Colonic mucosa (tissue), 4 donors: ENCODE measurements around the gene DGKI. TPM values are rescaled to one million over a fixed set of nuclear protein-coding genes. Genes with fewer than 3 reads are reported as not detected.

Experiments used
- DNase-seq: peaks from one replicate; pipeline ENCODE4 v3.0.0-alpha.2; 2020
- H3K27ac ChIP-seq: fragments of 200-600 bp; one replicate; pipeline ENCODE4 v1.8.0; 2021
- H3K27me3 ChIP-seq: fragments of 200-600 bp; one replicate; pipeline ENCODE4 v1.8.0; 2021
- H3K36me3 ChIP-seq: fragments of 200-600 bp; one replicate; pipeline ENCODE4 v1.8.0; 2021
- H3K4me1 ChIP-seq: fragments of 200-600 bp; one replicate; pipeline ENCODE4 v1.8.0; 2021; ENCODE audit warnings: mild to moderate bottlenecking
- H3K4me3 ChIP-seq: fragments of 200-600 bp; one replicate; pipeline ENCODE4 v1.8.0; 2021
- H3K9ac ChIP-seq, 2 donors: one replicate each; pipeline ENCODE4 v1.7.0; 2013; ENCODE audit warnings: control low read depth in 2 of 2, low read depth in 2 of 2, low read length in 2 of 2
- H3K9me3 ChIP-seq: fragments of 200-600 bp; one replicate; pipeline ENCODE4 v1.8.0; 2021
- CTCF ChIP-seq: fragments of 200-600 bp; IDR thresholded peaks from one replicate; pipeline ENCODE4 v1.8.0; 2022; ENCODE audit warnings: antibody characterized with exemption, mild to moderate bottlenecking
- intact Hi-C: fragments of 100-400 bp; cut with DNase I; formaldehyde crosslinking; loops from one replicate; pipeline ENCODE4 v1.14.1; 2022
- total RNA-seq, 2 donors: library from RNA; stranded (reverse); fragmentation: NEBNext Ultra II Directional in 1 of 2; extraction: Animal tissue kit (Norgen Biotek cat#: 25700) in 1 of 2; gene quantifications; one replicate each; pipeline ENCODE4 v1.2.1, GENCODE V29; 2021
- donor health status: healthy.
- donor health status: DM: no; HTN: no; CAD: no.
- donor health status: DM: no; HTN: no; CAD: no.

Gene DGKI
- total RNA-seq, 2 donors from 2014 or later, result 0.35 to 0.67 TPM

DNA sequence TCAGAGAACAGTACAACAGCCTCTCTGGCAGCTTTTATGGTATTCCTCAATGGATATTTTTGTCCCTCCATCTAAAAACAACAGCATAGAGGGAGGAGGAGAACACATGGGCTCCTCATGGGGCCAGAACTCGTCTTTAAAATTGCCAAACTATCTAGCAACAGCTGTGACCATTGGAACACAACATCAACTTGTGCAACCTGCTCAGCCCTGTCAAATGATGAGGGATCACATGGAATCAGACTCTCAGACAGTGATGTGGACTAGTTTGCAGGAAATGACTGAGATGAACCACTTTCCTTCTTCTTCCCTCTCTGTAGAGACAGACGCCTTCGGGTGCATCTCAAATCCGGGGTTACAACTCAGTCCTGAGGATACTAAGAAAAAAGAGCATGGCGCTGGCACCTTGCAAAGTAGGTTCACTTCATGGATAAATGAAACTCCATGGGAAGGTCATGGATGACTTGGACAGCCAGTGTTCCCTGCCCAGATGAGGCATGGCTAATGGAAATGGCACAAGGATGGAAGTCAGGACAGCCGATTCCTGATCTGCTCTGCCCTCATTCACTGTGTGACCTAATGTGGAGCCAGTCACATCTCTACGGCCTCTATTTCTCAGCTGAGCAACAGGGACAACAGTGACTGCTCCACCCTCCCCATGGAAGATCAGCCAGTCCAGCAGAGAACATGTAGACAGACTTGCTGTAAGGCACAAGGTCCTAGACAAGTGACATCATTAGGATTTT is 24.6 kb upstream of the DGKI start:
- H3K9me3 ChIP-seq, result no peaks in the 10 kb centered on the region
- H3K36me3 ChIP-seq, result no peaks in the 10 kb centered on the region
- intact Hi-C loops, result no loop called here
- DNase-seq, result no peak
- H3K9ac ChIP-seq, result no peak overlapping the region
- H3K27ac ChIP-seq, result no peak overlapping the region
- TF ChIP-seq CTCF, result no peak
- no peaks in the 10 kb centered on the region for H3K4me1 ChIP-seq
- H3K27me3 ChIP-seq, result no peaks in the 10 kb centered on the region
- no peak overlapping the region for H3K4me3 ChIP-seq

GRCh38 chr7:137870684-137871083 is 23.9 kb upstream of the DGKI start:
- H3K27ac ChIP-seq, result no peak overlapping the region
- no peak overlapping the region for H3K9ac ChIP-seq
- DNase-seq, result no peak
- no peak for TF ChIP-seq CTCF
- intact Hi-C loops, result no loop called here
- H3K27me3 ChIP-seq, result no peaks in the 10 kb centered on the region
- H3K36me3 ChIP-seq, result no peaks in the 10 kb centered on the region
- H3K4me3 ChIP-seq, result no peak overlapping the region
- no peaks in the 10 kb centered on the region for H3K4me1 ChIP-seq
- no peaks in the 10 kb centered on the region for H3K9me3 ChIP-seq

GRCh38 chr7:137870078-137870477 is 23.3 kb upstream of the DGKI start:
- DNase-seq, result no peak
- no peaks in the 10 kb centered on the region for H3K27me3 ChIP-seq
- H3K36me3 ChIP-seq, result no peaks in the 10 kb centered on the region
- no peak overlapping the region for H3K27ac ChIP-seq
- H3K9ac ChIP-seq, result no peak overlapping the region
- no peak overlapping the region for H3K4me3 ChIP-seq
- no peaks in the 10 kb centered on the region for H3K9me3 ChIP-seq
- intact Hi-C loops, result no loop called here
- TF ChIP-seq CTCF, result no peak
- H3K4me1 ChIP-seq, result no peaks in the 10 kb centered on the region

GRCh38 chr7:137869260-137869659 is 22.5 kb upstream of the DGKI start:
- H3K9me3 ChIP-seq, result no peaks in the 10 kb centered on the region
- no peaks in the 10 kb centered on the region for H3K27me3 ChIP-seq
- no peak overlapping the region for H3K9ac ChIP-seq
- intact Hi-C loops, result no loop called here
- H3K4me3 ChIP-seq, result no peak overlapping the region
- no peak for DNase-seq
- H3K36me3 ChIP-seq, result no peaks in the 10 kb centered on the region
- no peak overlapping the region for H3K27ac ChIP-seq
- no peak for TF ChIP-seq CTCF
- H3K4me1 ChIP-seq, result no peaks in the 10 kb centered on the region

DNA sequence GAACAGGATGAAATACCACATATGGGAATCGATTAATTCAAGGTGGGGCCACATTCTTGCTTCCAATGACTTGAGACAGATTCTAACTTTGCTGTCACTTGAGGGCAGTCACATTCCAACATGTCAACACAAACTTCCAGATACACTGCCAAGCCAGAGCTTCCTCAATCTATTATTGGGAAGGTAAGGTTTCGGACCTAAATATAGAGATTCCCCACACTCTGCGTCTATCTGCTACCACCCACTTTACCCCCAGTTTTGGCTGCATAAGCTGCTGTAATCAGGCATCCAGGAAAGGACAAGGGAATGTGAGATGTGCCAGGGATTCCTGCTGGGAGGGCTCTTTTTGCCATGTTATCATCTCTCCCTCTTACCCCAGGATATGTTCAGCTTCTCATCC is 20.5 kb upstream of the DGKI start:
- H3K4me3 ChIP-seq, result no peak overlapping the region
- no peaks in the 10 kb centered on the region for H3K36me3 ChIP-seq
- H3K9me3 ChIP-seq, result no peaks in the 10 kb centered on the region
- no peaks in the 10 kb centered on the region for H3K4me1 ChIP-seq
- no peak for TF ChIP-seq CTCF
- DNase-seq, result no peak
- intact Hi-C loops, result no loop called here
- no peak overlapping the region for H3K27ac ChIP-seq
- no peaks in the 10 kb centered on the region for H3K27me3 ChIP-seq
- no peak overlapping the region for H3K9ac ChIP-seq
